Keratinocyte (primary cell): ENCODE data around the gene DEXI. TPM values are rescaled to one million over a fixed set of nuclear protein-coding genes. Genes with fewer than 3 reads are reported as not detected.

Source experiments
- DNase-seq: peaks from one replicate; pipeline ENCODE4 v3.0.0-alpha.2; 2011; ENCODE audit warnings: low read depth, missing footprints, low spot score
- FAIRE-seq: peaks from 2 replicates; lab custom pipeline; 2011; peaks lifted over from hg19 to GRCh38; lab: Jason Lieb, UNC
- H2AFZ ChIP-seq: 2 replicates; pipeline ENCODE4 v1.6.0; 2012; ENCODE audit warnings: low read length, control low read depth, inconsistent platforms; ENCODE audit not compliant: control insufficient read depth
- H3K27ac ChIP-seq: 2 replicates; pipeline ENCODE4 v1.5.1; 2011; ENCODE audit warnings: low read length; ENCODE audit not compliant: control insufficient read depth, insufficient read depth
- H3K27me3 ChIP-seq: 3 replicates; pipeline ENCODE4 v1.6.0; 2011; ENCODE audit warnings: low read length; ENCODE audit not compliant: control insufficient read depth, insufficient read depth; ENCODE audit errors: extremely low read depth
- H3K36me3 ChIP-seq, 2 experiments: 2 replicates in 1 of 2; 3 replicates in 1 of 2; pipeline ENCODE4 v1.5.1; 2011; ENCODE audit warnings: low read length in 2 of 2, mild to moderate bottlenecking in 1 of 2; ENCODE audit not compliant: control insufficient read depth in 2 of 2, insufficient read depth in 2 of 2; ENCODE audit errors: extremely low read depth in 1 of 2
- H3K4me1 ChIP-seq: 3 replicates; pipeline ENCODE4 v1.5.1; 2011; ENCODE audit warnings: low read length; ENCODE audit not compliant: control insufficient read depth, insufficient read depth; ENCODE audit errors: extremely low read depth
- H3K4me2 ChIP-seq: 3 replicates; pipeline ENCODE4 v1.6.0; 2011; ENCODE audit warnings: low read depth, low read length; ENCODE audit not compliant: control insufficient read depth, insufficient read depth; ENCODE audit errors: extremely low read depth
- H3K4me3 ChIP-seq, 3 experiments: fragments of 200-600 bp in 1 of 3; sonication (generic) in 1 of 3; 2 replicates in 2 of 3; 3 replicates in 1 of 3; pipeline ENCODE4 v1.5.1; 2011 to 2016; ENCODE audit warnings: low read length in 3 of 3, mild to moderate bottlenecking in 3 of 3, control low read depth in 2 of 3, inconsistent platforms in 1 of 3, low read depth in 1 of 3, mixed read lengths in 1 of 3, mixed run types in 1 of 3, moderate library complexity in 1 of 3; ENCODE audit not compliant: control insufficient read depth in 2 of 3, insufficient read depth in 2 of 3; ENCODE audit errors: extremely low read depth in 1 of 3
- H3K79me2 ChIP-seq: 2 replicates; pipeline ENCODE4 v1.6.0; 2012; ENCODE audit warnings: low read length; ENCODE audit not compliant: control insufficient read depth, insufficient read depth
- H3K9ac ChIP-seq: 3 replicates; pipeline ENCODE4 v1.6.0; 2011; ENCODE audit warnings: low read length; ENCODE audit not compliant: control insufficient read depth, insufficient read depth; ENCODE audit errors: extremely low read depth
- H3K9me1 ChIP-seq: 3 replicates; pipeline ENCODE4 v1.6.0; 2011; ENCODE audit warnings: low read length; ENCODE audit not compliant: control insufficient read depth, insufficient read depth; ENCODE audit errors: extremely low read depth
- H3K9me3 ChIP-seq: 2 replicates; pipeline ENCODE4 v1.5.1; 2012; ENCODE audit warnings: low read depth, low read length; ENCODE audit not compliant: control insufficient read depth
- H4K20me1 ChIP-seq: 3 replicates; pipeline ENCODE4 v1.6.0; 2011; ENCODE audit warnings: low read length; ENCODE audit not compliant: control insufficient read depth, insufficient read depth; ENCODE audit errors: extremely low read depth
- CTCF ChIP-seq, 3 experiments: IDR thresholded peaks in 1 of 3; conservative IDR thresholded peaks in 1 of 3; optimal IDR thresholded peaks in 1 of 3; 2 replicates in 2 of 3; 3 replicates in 1 of 3; pipeline versions ENCODE3 to v1.5.1; 2011; ENCODE audit warnings: low read length in 3 of 3, mild to moderate bottlenecking in 3 of 3, moderate library complexity in 2 of 3, control low read depth in 1 of 3, inconsistent platforms in 1 of 3; ENCODE audit not compliant: insufficient read depth in 2 of 3; ENCODE audit errors: extremely low read depth in 1 of 3
- EZH2 ChIP-seq: IDR thresholded peaks from one replicate; pipeline ENCODE4 v1.6.1; 2012; ENCODE audit warnings: inconsistent platforms, mild to moderate bottlenecking, low read length, moderate library complexity
- dilution Hi-C: fragments of 300-500 bp; cut with MboI; formaldehyde crosslinking; loops from one replicate; pipeline ENCODE4 v1.7.0; 2020; ENCODE audit warnings: low sequenced_read_pairs; ENCODE audit not compliant: extremely low pct_ligation_motif_present
- polyA plus RNA-seq, 5 experiments: library from polyadenylated mRNA; depleted of rRNA in 3 of 5; stranded (reverse) in 3 of 5; stranded (forward) in 1 of 5; unstranded in 1 of 5; fragments of >200 nt; gene quantifications; 1 replicate in 1 of 5; 2 replicates in 3 of 5; 3 replicates in 1 of 5; pipeline versions ENCODE4 v1.2.1 to v1.2.3, GENCODE V29; 2011 to 2012; ENCODE audit warnings: missing spikeins in 2 of 5, low read depth in 1 of 5, low replicate concordance in 1 of 5

Gene DEXI
- polyA plus RNA-seq, 1 donor (not counting 4 experiments of a cell fraction or from before 2014, with no cell fraction given): 25.9 TPM

GRCh38 chr16:10980813-10981212 lies 38.5 kb upstream of the DEXI start:
- H3K4me3 ChIP-seq: no peak overlapping the region
- no peak overlapping the region for H2AFZ ChIP-seq
- H3K79me2 ChIP-seq: no peaks in the 10 kb centered on the region
- H3K4me1 ChIP-seq: peaks cover 23% of the 10 kb centered on the region
- FAIRE-seq (no peak), DNase-seq (no peak)
- no peaks in the 10 kb centered on the region for H4K20me1 ChIP-seq
- no peak overlapping the region for H3K27ac ChIP-seq
- no peak for TF ChIP-seq CTCF (optimal IDR thresholded peaks at IDR 0.05 in 1 of 3, IDR thresholded peaks at IDR 0.05 in 1 of 3, conservative IDR thresholded peaks at IDR 0.05 in 1 of 3; ENCODE audit: extremely low read depth in 1 of 3, insufficient read depth in 2 of 3, low read length in 3 of 3)
- no peak for TF ChIP-seq EZH2
- dilution Hi-C loops: no loop called here
- no peaks in the 10 kb centered on the region for H3K9me3 ChIP-seq
- H3K9me1 ChIP-seq: no peaks in the 10 kb centered on the region
- no peak overlapping the region for H3K9ac ChIP-seq
- peaks cover 4 to 10% of the 10 kb centered on the region in 2 experiments for H3K36me3 ChIP-seq
- H3K4me2 ChIP-seq: no peak overlapping the region
- no peaks in the 10 kb centered on the region for H3K27me3 ChIP-seq

DNA sequence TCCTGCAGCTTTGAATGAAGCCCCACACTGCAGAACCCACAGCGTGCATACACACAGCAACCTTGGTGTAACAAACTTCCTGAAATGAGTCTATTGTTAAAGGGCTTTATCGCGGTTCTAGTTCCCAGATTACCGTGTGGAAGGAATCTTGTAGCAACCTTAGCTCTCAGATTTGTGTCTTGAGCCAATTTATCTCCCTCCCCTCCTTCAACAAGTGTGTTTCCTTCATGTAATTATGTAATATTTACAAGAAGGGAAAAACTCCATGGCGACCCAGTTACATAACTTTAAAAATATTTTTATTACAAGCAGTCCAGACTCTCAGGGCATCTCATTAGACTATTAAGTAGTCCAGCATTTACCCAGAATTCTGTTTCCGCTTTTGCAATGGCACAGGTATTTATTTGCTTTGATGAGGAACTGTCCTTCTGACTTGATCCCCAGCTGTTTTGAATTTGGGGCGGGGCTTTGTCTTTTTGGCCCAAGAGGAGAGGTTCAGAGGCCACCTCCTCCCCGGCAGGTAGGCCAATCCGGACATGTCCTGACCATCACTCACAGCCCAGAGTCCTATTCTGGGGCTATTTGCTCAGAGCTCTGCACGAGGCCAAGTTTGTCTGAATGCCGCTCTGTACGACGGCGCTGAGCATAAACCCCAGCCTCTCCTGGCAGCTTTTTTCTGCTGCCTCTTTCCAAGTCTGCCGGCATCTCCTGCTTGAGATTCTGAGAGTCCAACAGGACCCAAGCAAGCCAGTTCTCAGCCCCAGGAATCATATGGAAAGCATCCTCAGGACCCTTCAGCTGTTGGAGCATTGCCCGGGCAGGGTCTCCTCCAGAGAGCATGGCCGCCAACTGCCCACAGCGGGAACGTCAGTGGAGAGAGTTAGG lies 37.7 kb upstream of the DEXI start:
- Histone ChIP-seq H3K4me1 (peaks cover 23% of the 10 kb centered on the region), H3K9me1 (no peaks in the 10 kb centered on the region), H4K20me1 (no peaks in the 10 kb centered on the region), H3K9me3 (no peaks in the 10 kb centered on the region), H3K9ac (peak overlapping the region; percentile 35), H2AFZ (peak overlapping the region; percentile 54), H3K79me2 (no peaks in the 10 kb centered on the region), H3K4me3 (no peak overlapping the region), H3K27ac (peak overlapping the region; percentile 42), H3K27me3 (no peaks in the 10 kb centered on the region), H3K4me2 (peak overlapping the region; percentile 35), H3K36me3 (peaks cover 4 to 10% of the 10 kb centered on the region in 2 experiments)
- FAIRE-seq: no peak
- dilution Hi-C loops: no loop called here
- no peak for DNase-seq
- TF ChIP-seq CTCF (optimal IDR thresholded peaks at IDR 0.05 in 1 of 3, IDR thresholded peaks at IDR 0.05 in 1 of 3, conservative IDR thresholded peaks at IDR 0.05 in 1 of 3; ENCODE audit: extremely low read depth in 1 of 3, insufficient read depth in 2 of 3, low read length in 3 of 3) (no peak), EZH2 (no peak)
